K562 (cell line): ENCODE results near the gene HSPA8. TPM values are rescaled to one million over a fixed set of nuclear protein-coding genes. Genes with fewer than 3 reads are reported as not detected.

ENCODE experiments used
- ATAC-seq: fragments of 200-7000 bp; cut with Tn5 transposase; 3 replicates; pipeline ENCODE4 v1.9.1; 2020; ENCODE audit warnings: moderate library complexity
- BruUV-seq: library from RNA; stranded (reverse); fragments of 400-500 nt; replicated peaks from 2 replicates; lab custom pipeline; 2021; lab: Mats Ljungman, UMichigan
- CTCF ChIA-PET: fragments of 300-600 bp; formaldehyde crosslinking; extraction: SDS; loops from one replicate; lab custom pipeline; 2021; ENCODE audit warnings: low intra/inter-chr PET ratio; lab: Yijun Ruan, JAX
- POLR2A ChIA-PET: fragments of 300-600, 350-650 bp; sonication (Branson Sonifier 250); formaldehyde crosslinking; extraction: SDS; loops from one replicate; lab custom pipeline; 2021; ENCODE audit warnings: antibody characterized with exemption, inconsistent platforms; lab: Yijun Ruan, JAX
- DNase-seq, 4 experiments: peaks; one replicate each; pipeline versions ENCODE4 v3.0.0 to v3.0.0-alpha.2; 2011 to 2018; ENCODE audit warnings: low spot score in 3 of 4, mixed read lengths in 3 of 4; ENCODE audit errors: extremely low read depth in 1 of 4
- FAIRE-seq: peaks from 2 replicates; lab custom pipeline; 2011; peaks lifted over from hg19 to GRCh38; lab: Jason Lieb, UNC
- H2AFZ ChIP-seq: 2 replicates; pipeline ENCODE4 v1.6.0; 2011; ENCODE audit warnings: low read depth, low read length, control low read depth, inconsistent platforms
- H3K27ac ChIP-seq: fragments of 200-600 bp; 3 replicates; pipeline ENCODE4 v1.8.0; 2011; ENCODE audit warnings: low read depth, mild to moderate bottlenecking, control low read depth, inconsistent platforms, low read length, moderate library complexity, mixed read lengths; ENCODE audit errors: extremely low read depth
- H3K27me3 ChIP-seq, 2 experiments: fragments of 300-600 bp in 1 of 2; 2 replicates in 1 of 2; 3 replicates in 1 of 2; pipeline versions ENCODE4 v1.6.0 to v1.8.0; 2011; ENCODE audit warnings: inconsistent platforms in 2 of 2, low read length in 2 of 2, mild to moderate bottlenecking in 1 of 2, mixed read lengths in 1 of 2, moderate library complexity in 1 of 2; ENCODE audit not compliant: control insufficient read depth in 2 of 2, insufficient read depth in 2 of 2
- H3K36me3 ChIP-seq: fragments of 300-600 bp; 3 replicates; pipeline ENCODE4 v1.8.0; 2011; ENCODE audit warnings: mild to moderate bottlenecking, low read length, inconsistent platforms; ENCODE audit not compliant: control insufficient read depth, insufficient read depth
- H3K4me1 ChIP-seq, 2 experiments: fragments of 200-600 bp in 1 of 2; replicated peaks in 1 of 2; 2 replicates in 1 of 2; 3 replicates in 1 of 2; pipeline versions ENCODE4 v1.5.1 to v1.8.0; 2011; ENCODE audit warnings: inconsistent platforms in 2 of 2, low read length in 2 of 2, mild to moderate bottlenecking in 1 of 2, mixed read lengths in 1 of 2, moderate library complexity in 1 of 2; ENCODE audit not compliant: control insufficient read depth in 2 of 2, insufficient read depth in 2 of 2
- H3K4me2 ChIP-seq: 2 replicates; pipeline ENCODE4 v1.6.1; 2011; ENCODE audit warnings: low read length, control low read depth, inconsistent platforms, mixed read lengths; ENCODE audit not compliant: insufficient read depth
- H3K4me3 ChIP-seq: fragments of 200-600 bp; sonication (generic), shearing (Covaris generic); 2 replicates; pipeline ENCODE4 v1.5.1; 2016; ENCODE audit warnings: control low read depth, inconsistent platforms
- H3K79me2 ChIP-seq: fragments of 200-600 bp; 3 replicates; pipeline ENCODE4 v1.8.0; 2011; ENCODE audit warnings: low read length, inconsistent platforms; ENCODE audit not compliant: control insufficient read depth, insufficient read depth
- H3K9ac ChIP-seq, 2 experiments: 2 replicates each; pipeline versions ENCODE4 v1.6.0 to v1.6.1; 2011; ENCODE audit warnings: low read depth in 2 of 2, low read length in 2 of 2, control low read depth in 1 of 2, inconsistent platforms in 1 of 2, mild to moderate bottlenecking in 1 of 2, mixed read lengths in 1 of 2; ENCODE audit not compliant: insufficient read depth in 1 of 2
- H3K9me1 ChIP-seq: one replicate; pipeline ENCODE4 v1.6.0; 2011; ENCODE audit warnings: inconsistent platforms, mild to moderate bottlenecking, low read length, moderate library complexity; ENCODE audit not compliant: control insufficient read depth, insufficient read depth
- H3K9me3 ChIP-seq: replicated peaks from 2 replicates; pipeline ENCODE4 v1.5.1; 2011; ENCODE audit warnings: low read depth, low read length, inconsistent platforms; ENCODE audit not compliant: control insufficient read depth, insufficient read depth
- H4K20me1 ChIP-seq: replicated peaks from 2 replicates; pipeline ENCODE4 v1.6.1; 2011; ENCODE audit warnings: low read length, inconsistent platforms, mixed read lengths; ENCODE audit not compliant: control insufficient read depth, insufficient read depth
- BDP1 ChIP-seq: IDR thresholded peaks from 3 replicates; pipeline ENCODE4 v1.6.1; 2011; ENCODE audit not compliant: insufficient read length, insufficient read depth
- CC2D1A ChIP-seq: fragments of 450-650 bp; IDR thresholded peaks from 2 replicates; pipeline ENCODE4 v1.6.1; 2017; ENCODE audit warnings: mild to moderate bottlenecking
- DDX20 ChIP-seq: fragments of 450-650 bp; IDR thresholded peaks from 2 replicates; pipeline ENCODE4 v1.6.1; 2016; ENCODE audit warnings: missing genetic modification characterization, low read depth, mild to moderate bottlenecking, missing compliant biosample characterization, moderate library complexity
- ILF3 ChIP-seq: fragments of 450-650 bp; IDR thresholded peaks from 2 replicates; pipeline ENCODE4 v1.6.1; 2018; ENCODE audit warnings: antibody characterized with exemption, mild to moderate bottlenecking, moderate library complexity, borderline replicate concordance
- MECOM ChIP-seq: fragments of 250-450 bp; sonication (Bioruptor Pico); IDR thresholded peaks from 2 replicates; pipeline ENCODE4 v1.8.0; 2022; ENCODE audit warnings: inconsistent platforms
- NFIX ChIP-seq: fragments of 250-450 bp; sonication (Bioruptor Pico); IDR thresholded peaks from 2 replicates; pipeline ENCODE4 v1.4.0; 2020; ENCODE audit warnings: low read depth, mild to moderate bottlenecking, moderate library complexity
- NR2C1 ChIP-seq, 2 experiments: fragments of 450-650 bp; IDR thresholded peaks; 2 replicates each; pipeline ENCODE4 v1.6.1; 2017; ENCODE audit warnings: mild to moderate bottlenecking in 2 of 2, antibody characterized with exemption in 1 of 2, inconsistent platforms in 1 of 2, missing compliant biosample characterization in 1 of 2, missing genetic modification characterization in 1 of 2
- NR2C2 ChIP-seq, 2 experiments: fragments of 200-800 bp in 1 of 2; sonication (Bioruptor generic) in 1 of 2; sonication (generic) in 1 of 2; formaldehyde crosslinking in 1 of 2; IDR thresholded peaks; 2 replicates each; pipeline versions ENCODE4 v1.6.1 to v1.8.0; 2016 to 2022; ENCODE audit warnings: mild to moderate bottlenecking in 1 of 2, missing compliant biosample characterization in 1 of 2, missing genetic modification characterization in 1 of 2, missing genetic modification reagents in 1 of 2
- RBM17 ChIP-seq: fragments of 200-400 bp; formaldehyde crosslinking; IDR thresholded peaks from 2 replicates; pipeline ENCODE4 v1.6.1; 2017; ENCODE audit warnings: low read depth, mild to moderate bottlenecking, low read length, borderline replicate concordance
- SRSF1 ChIP-seq: fragments of 200-400 bp; formaldehyde crosslinking; IDR thresholded peaks from 2 replicates; pipeline ENCODE4 v1.6.1; 2017; ENCODE audit warnings: mild to moderate bottlenecking, low read depth, low read length, moderate library complexity
- TFE3 ChIP-seq: fragments of 450-650 bp; formaldehyde crosslinking; IDR thresholded peaks from 2 replicates; pipeline ENCODE4 v1.4.0; 2020; ENCODE audit warnings: mild to moderate bottlenecking, mixed read lengths
- ZNF41 ChIP-seq: fragments of 250-450 bp; sonication (Bioruptor Pico); conservative IDR thresholded peaks from 2 replicates; pipeline ENCODE4 v1.4.0; 2020; ENCODE audit warnings: mild to moderate bottlenecking
- ZNF584 ChIP-seq: fragments of 200-800 bp; sonication (Bioruptor generic); IDR thresholded peaks from 2 replicates; pipeline ENCODE4 v1.6.1; 2016; ENCODE audit warnings: low read depth, mild to moderate bottlenecking, missing genetic modification characterization, missing compliant biosample characterization
- ZZZ3 ChIP-seq: fragments of 450-650 bp; IDR thresholded peaks from 2 replicates; pipeline ENCODE4 v1.6.1; 2016; ENCODE audit warnings: antibody characterized with exemption, mild to moderate bottlenecking, moderate library complexity
- WGBS: fragments of 100-300 bp; shearing (Covaris generic); methylation state at CpG from one replicate; pipeline ENCODE4 v1.1.6; 2016; ENCODE audit warnings: low coverage, mixed read lengths; ENCODE audit not compliant: insufficient coverage; ENCODE audit errors: missing lambda C conversion rate; 5-methylcytosine and 5-hydroxymethylcytosine counted together
- in situ Hi-C: fragments of 300-500 bp; cut with MboI; formaldehyde crosslinking; loops from 4 replicates; pipeline ENCODE4 v1.15.0; 2018; ENCODE audit warnings: inconsistent platforms, mixed read lengths
- intact Hi-C: fragments of 100-400 bp; cut with micrococcal nuclease; formaldehyde crosslinking; loops from 2 replicates; pipeline ENCODE4 v1.14.2; 2022
- polyA plus RNA-seq, 8 experiments: library from polyadenylated mRNA; depleted of rRNA in 4 of 8; stranded (reverse) in 5 of 8; unstranded in 3 of 8; fragments of >200 nt; fragmentation: Nextera tagmentation in 2 of 8; fragmentation: Illumina TruSeq in 1 of 8; extraction: Ambion mirVana in 2 of 8; extraction: Trizol in 1 of 8; gene quantifications; 2 replicates each; pipeline versions ENCODE4 v1.2.1 to v1.2.3, GENCODE V29; 2011 to 2014; ENCODE audit warnings: inconsistent platforms in 1 of 8, missing spikeins in 1 of 8
- total RNA-seq, 7 experiments: library from RNA; depleted of rRNA in 6 of 7; stranded (reverse); fragments of >200 nt in 6 of 7; fragmentation: Illumina TruSeq in 2 of 7; extraction: Trizol in 2 of 7; gene quantifications; 2 replicates each; pipeline versions ENCODE4 v1.2.1 to v1.2.3, GENCODE V29; 2011 to 2021; ENCODE audit warnings: low replicate concordance in 1 of 7
- TF ChIP-seq, protein P1 (sequence below): sonication (generic); formaldehyde crosslinking; IDR thresholded peaks from 2 replicates; pipeline ENCODE4 v1.5.0; 2020; ENCODE audit warnings: missing genetic modification reagents
- TF ChIP-seq, protein P2 (sequence below), 2 experiments: fragments of 450-650 bp; IDR thresholded peaks; 2 replicates each; pipeline ENCODE4 v1.6.1; 2016

The HSPA8 gene
- total and polyA plus RNA-seq, 9 of the 15 experiments (the other 6 are each of a cell fraction or from before 2014, with no cell fraction given), result 1,250 to 3,966 (median 2,773) TPM

DNA sequence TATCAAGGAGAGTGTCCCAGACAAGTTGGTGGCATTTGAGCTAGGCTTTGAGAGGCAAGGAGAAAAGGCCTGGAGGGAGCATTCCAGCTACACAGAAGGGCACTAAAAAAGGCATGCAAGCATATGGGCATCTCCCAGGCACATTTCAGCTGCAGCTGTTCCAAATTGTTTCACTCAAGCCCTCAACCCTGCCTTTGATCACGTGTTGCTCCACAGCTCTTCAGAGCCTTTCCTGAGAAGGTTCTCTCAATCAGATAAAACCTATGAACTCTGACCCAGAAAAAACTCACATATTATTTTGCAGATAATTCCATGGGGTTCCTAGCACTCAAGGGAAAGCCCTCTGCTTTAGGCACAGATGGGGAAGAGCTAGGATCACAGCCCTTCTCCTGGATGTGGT, 24.4 kb upstream of the HSPA8 start:
- WGBS, result 0% methylated on average over 1 of the region's 1 CpG
- in situ Hi-C loops (no loop called here), intact Hi-C loops (no loop called here)
- Histone ChIP-seq H3K4me2 (no peak overlapping the region), H2AFZ (no peak overlapping the region), H4K20me1 (no peaks in the 10 kb centered on the region), H3K27ac (no peak overlapping the region), H3K4me1 (peaks cover 7 to 9% of the 10 kb centered on the region in 2 experiments; a peak in 3 of 5 replicates), H3K79me2 (no peaks in the 10 kb centered on the region), H3K36me3 (no peaks in the 10 kb centered on the region), H3K27me3 (no peaks in the 10 kb centered on the region), H3K9me3 (no peaks in the 10 kb centered on the region), H3K9me1 (no peaks in the 10 kb centered on the region), H3K4me3 (no peak overlapping the region), H3K9ac (no peak overlapping the region)
- CTCF ChIA-PET, result interaction anchor here (0.6 kb wide), 1 partner anchor 232 kb away, joined by 4 read pairs; no protein-coding TSS in a partner anchor
- ATAC-seq (peak; percentile 33), DNase-seq (no peak), FAIRE-seq (no peak)
- POLR2A ChIA-PET, result interaction anchor here (0.9 kb wide), 1 partner anchor 24 kb away, joined by 3 read pairs; no protein-coding TSS in a partner anchor
- no TSS peak for BruUV-seq
- TF ChIP-seq SRSF1 (no peak), MECOM (CRISPR knock-in tag) (no peak), TFE3 (CRISPR knock-in tag) (peak; percentile 13; the same call in 1 of the 2 replicates), ZNF41 (CRISPR knock-in tag) (no peak), ZZZ3 (no peak), NFIX (no peak), NR2C2 (CRISPR knock-in tag; IDR thresholded peaks at IDR 0.05) (no peak), NR2C2 (tag; IDR thresholded peaks at IDR 0.05) (peak; percentile 71), BDP1 (no peak), DDX20 (tag) (no peak), ZNF584 (CRISPR knock-in tag) (no peak), RBM17 (no peak), ILF3 (no peak), CC2D1A (no peak), NR2C1 (IDR thresholded peaks at IDR 0.05) (peak; percentile 60), NR2C1 (tag; IDR thresholded peaks at IDR 0.05) (peak; percentile 83)
- TF ChIP-seq, protein P1, sequence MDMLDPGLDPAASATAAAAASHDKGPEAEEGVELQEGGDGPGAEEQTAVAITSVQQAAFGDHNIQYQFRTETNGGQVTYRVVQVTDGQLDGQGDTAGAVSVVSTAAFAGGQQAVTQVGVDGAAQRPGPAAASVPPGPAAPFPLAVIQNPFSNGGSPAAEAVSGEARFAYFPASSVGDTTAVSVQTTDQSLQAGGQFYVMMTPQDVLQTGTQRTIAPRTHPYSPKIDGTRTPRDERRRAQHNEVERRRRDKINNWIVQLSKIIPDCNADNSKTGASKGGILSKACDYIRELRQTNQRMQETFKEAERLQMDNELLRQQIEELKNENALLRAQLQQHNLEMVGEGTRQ (CRISPR knock-in tag), result peak; percentile 83
- TF ChIP-seq, protein P2, sequence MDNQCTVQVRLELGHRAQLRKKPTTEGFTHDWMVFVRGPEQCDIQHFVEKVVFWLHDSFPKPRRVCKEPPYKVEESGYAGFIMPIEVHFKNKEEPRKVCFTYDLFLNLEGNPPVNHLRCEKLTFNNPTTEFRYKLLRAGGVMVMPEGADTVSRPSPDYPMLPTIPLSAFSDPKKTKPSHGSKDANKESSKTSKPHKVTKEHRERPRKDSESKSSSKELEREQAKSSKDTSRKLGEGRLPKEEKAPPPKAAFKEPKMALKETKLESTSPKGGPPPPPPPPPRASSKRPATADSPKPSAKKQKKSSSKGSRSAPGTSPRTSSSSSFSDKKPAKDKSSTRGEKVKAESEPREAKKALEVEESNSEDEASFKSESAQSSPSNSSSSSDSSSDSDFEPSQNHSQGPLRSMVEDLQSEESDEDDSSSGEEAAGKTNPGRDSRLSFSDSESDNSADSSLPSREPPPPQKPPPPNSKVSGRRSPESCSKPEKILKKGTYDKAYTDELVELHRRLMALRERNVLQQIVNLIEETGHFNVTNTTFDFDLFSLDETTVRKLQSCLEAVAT (IDR thresholded peaks at IDR 0.05), result no peak
